NCI-H446 treated with DMSO at 0.1 percent for 48 hours (cell line): Measurements from ENCODE around the gene DDI2.
"Not testable (repeated sequence)": the region's sequence is repeated elsewhere in the genome, so short reads cannot be mapped to it uniquely, and the experiment has no call there.

Source experiments
- DNase-seq: peaks from one replicate; lab custom pipeline; 2025; lab: John Stamatoyannopoulos, UW

DDI2 gene

DNA sequence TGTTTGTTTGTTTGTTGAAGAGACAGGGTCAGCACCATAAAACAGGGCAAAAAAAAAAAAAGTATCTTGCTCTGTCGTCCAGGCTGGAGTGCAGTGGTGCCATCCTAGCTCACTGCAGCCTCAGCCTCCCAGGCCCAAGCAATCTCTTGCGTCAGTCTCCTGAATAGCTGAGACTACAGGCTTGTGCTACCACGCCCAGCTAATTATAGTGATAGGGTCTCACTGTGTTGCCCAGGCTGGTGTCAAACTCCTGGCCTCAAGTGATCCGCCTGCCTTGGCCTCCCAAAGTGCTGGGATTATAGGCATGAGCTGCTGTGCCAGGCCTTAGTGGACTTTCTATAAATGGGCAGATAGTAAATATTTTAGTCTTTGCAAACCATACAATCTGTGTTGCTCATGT, 19.2 kb downstream of the DDI2 start:
- no peak for DNase-seq

DNA sequence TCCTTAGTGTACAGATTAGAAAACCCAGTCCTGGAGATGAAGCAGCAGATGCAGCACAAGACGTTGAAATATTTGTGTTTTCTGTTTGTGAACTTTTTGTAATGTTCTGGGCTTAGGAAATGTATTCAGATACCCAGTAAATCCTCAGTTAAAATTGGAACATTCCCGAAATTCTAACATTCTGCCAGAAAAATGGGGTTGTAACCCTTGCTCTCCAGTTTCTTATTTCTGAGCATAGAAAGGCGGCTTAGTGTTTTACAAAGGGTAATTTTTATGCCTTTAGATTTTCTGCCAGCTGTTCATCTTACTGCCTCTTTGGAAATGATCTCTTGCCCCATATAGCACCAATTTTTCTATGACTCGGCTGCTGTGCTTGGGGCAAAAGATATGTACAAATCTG, 20.6 kb downstream of the DDI2 start:
- no peak for DNase-seq

DNA sequence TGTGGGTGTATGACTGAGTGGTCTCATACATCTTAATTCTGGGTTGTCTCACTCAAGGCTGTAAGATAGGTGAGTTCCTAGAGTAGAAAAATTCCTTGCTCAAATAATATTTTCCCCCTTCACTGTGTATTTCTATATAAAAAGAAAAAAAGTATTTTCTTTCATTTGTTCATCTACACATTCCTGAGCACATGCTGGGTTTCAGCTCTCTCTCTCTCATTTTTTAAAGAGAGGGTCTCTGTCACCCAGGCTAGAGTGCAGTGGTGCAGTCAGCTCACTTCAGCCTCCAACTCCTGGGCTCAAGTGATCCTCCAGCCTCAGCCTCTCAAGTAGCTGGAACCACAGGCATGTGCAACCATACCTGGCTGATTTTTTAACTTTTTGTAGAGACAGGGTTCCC, 22.0 kb downstream of the DDI2 start:
- no peak for DNase-seq

DNA sequence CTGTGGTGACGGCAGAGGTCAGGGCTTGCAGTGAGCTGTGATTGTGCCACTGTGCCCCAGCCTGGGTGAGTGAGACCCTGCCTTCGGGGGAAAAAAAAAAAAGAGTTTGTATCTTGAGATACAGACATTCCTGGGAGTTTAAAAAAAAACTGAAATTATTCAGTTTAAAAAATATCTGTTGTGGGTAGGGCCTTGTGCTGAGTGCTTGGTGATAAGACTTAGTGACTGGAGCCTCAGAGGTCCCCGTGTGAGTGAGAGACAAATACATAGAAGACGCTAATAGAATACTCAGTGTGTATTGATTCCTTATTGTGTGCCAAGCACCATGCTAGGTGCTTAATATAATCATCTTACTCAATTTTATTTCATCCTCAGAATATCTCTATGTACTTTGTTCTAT, 22.7 kb downstream of the DDI2 start:
- DNase-seq, result no peak

DNA sequence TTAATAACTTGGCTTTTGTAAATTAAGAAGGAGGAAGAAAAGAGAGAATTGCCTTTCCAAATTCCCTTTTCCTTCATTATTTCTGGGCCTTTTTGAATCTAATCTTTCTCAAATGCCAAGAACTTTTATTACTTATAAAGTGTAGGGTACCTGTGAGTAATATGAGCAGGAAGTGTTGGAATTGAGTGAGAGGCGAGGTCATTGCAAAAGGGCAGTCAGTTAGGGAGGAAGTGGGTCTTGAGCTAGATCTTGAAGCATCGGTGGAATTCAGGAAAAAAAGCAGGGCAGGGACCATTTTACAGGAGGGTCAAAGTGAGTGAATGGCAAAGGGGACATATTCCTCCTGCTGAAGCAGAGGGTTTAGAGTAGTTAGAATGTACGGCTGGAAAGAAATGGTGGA, 23.4 kb downstream of the DDI2 start:
- DNase-seq, result no peak

DNA sequence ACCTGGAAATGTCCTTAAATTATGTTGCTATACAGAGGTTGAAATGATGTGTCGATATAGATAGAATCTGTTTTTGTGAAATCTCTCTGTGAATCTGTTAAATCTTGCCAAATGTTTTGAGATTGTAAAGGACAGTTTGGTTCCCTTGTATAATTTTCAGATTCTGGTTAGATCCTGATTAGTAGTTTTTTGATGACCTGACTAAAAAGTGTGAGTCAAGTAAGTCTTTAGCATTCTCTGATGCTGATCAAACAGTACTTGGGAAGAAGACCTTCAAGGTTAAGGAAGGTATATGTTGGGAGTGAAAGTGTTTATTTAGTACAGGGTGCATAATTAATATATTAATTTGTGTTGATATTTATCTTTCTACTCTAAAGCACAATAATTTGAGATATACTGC, 32.7 kb downstream of the DDI2 start:
- DNase-seq, result no peak

DNA sequence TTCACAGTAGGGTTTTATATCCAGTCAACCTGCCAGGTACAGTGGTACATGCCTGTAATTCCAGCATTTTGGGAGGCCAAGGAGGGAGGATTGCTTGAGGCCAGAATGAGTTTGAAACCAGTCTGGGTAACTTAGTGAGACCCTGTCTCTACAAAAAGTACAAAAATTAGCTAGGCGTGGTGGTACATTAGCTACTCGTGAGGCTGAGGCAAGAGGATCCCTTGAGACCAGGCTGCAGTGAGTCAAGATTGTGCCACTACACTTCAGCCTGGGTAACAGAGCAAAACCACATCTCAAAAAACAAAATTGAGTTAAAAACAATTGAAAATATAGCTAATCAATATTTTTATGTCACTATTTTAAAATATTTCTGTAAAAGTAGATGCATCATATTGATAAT, 33.2 kb downstream of the DDI2 start:
- no peak for DNase-seq

DNA sequence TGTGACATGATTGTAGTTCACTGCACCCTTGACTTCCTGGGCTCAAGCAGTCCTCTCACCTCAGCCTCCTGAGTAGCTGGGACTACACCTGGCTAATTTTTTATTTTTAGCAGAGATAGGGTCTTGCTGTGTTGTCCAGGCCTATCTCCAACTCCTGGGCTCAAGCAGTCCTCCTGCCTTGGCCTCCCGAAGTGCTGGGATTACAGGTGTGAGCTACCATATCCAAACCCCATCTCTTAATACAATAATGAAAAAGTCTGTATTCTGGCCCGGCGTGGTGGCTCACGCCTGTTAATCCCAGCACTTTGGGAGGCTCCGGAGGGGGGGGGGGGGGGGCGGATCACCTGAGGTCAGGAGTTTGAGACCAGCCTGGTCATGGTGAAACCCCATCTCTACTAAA, 34.9 kb downstream of the DDI2 start:
- DNase-seq, result not testable (repeated sequence)

DNA sequence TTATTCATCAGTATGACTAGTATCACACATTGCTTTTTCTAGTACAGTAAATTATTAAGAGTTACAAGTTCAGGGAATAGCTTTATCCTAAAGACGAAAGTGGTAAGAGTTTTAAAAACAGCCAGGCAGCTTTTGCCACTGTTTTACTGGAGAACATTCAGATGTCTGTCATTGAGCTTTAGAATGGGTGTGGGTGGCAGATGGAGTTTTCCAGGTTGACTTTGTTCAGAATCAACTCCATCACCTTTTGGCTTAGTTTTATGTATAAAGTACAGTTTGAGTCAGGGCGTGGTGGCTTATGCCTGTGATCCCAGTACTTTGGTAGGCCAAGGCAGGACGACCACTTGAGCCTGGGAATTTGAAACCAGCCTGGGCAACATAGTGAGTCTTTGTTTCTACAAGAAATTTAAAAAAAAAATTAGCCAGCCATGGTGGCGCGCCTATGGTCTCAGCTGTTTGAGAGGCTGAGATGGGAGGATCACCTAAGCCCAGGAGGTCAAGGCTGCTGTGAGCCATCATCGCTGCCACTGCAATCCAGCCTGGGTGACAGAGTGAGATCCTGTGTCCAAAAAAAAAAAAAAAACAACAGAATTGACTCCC, 36.9 kb downstream of the DDI2 start:
- no peak for DNase-seq

DNA sequence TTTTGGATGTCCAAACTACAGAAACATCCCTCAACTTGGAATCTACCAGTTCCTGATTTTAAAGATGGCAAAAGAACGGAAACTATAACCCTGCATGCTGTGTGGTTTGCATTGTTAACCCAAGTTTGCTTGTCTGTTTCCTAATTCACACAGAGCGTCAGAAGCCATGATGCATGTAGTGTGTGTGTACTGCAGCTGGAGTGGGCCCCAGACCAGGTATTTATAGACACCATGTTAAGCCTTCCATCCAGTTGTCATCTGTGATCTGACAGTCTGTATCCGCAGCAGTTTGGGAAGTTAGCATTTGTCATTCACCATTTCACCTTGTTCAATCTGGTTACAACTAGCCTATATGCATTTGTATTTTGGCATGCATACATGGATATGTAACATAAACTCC, 39.2 kb downstream of the DDI2 start:
- DNase-seq, result no peak

DNA sequence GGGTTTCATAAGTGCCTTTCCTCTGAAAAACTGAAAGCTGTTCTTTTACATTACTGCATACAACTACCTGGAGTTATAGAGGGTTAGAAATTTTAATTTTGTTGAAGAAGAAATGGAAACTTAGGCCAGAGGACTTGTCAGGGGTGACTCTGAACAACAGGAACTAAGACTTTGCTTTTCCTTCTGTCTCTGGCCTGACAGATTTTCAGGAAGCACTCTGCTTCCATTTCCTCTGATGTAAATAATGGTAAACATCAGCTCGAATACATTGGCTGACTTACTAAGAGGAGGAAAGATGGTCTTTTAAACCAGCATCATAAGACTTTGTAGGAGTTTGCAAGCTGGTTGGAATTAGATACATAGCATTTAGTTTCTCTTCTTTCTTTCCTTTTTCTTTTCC, 39.8 kb downstream of the DDI2 start:
- no peak for DNase-seq

DNA sequence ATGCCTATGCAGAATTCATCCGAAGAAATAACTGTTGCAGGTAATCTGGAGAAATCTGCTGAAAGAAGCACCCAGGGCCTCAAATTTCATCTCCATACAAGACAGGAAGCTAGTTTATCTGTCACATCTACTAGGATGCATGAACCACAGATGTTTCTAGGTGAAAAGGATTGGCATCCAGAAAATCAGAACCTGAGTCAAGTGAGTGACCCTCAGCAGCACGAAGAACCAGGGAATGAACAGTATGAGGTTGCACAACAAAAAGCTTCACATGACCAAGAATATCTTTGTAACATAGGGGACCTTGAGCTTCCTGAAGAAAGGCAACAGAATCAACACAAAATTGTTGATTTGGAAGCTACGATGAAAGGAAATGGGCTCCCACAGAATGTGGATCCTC, 42.9 kb downstream of the DDI2 start:
- DNase-seq, result no peak

DNA sequence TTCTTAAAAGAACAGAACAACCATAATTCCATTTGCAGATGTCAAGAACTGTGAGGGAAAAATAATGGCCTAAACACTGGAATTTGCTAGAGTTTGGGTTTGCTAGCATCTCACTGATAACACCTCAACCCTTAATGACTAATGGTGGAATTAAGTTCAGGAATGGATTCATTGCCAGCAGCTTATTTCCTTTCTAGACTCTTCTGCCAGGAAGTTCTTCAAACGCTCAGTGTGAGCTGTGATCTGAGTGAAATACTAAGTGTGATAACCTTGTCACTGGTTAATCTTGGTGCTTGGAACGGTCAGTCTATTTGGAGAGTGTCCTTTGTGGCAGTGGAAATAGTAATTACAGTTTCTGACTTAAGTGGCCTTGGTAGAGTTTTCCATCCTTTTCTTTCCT, 45.2 kb downstream of the DDI2 start:
- no peak for DNase-seq

DNA sequence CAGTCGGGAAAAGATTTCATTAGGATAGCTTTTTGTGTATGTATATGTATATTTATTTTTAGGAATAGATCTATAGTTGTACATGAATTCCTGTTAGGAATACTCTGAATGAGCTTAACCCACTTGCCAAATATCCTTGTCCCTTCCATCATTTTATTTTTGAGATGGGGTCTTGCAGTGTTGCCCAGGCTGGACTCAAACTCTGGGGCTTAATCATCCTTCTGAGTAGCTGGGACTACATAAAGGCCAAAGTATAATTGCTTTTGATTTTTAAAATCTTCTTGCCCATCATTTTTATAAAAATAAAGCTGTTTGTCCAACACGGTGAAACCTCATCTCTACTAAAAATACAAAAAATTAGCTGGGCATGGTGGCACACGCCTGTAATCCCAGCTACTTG, 46.7 kb downstream of the DDI2 start:
- DNase-seq, result no peak

DNA sequence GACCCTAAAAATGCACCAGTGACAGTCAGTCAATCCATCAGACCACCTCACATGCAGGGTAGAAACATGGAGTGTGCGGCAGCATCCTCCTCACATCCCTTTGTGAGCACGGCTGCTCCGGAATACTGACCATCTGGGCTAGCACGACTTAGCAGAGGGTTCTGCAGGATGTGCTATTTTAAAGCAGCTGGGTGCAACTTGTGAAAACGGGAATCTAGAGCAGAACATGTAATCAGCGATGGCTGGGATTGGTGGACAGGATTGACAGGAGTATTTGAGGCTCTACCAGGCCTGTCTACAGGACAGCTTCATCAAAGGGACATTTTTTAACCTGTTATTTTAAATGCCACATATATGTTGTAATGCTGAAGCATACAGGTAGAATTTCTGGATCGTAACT, 50.1 kb downstream of the DDI2 start:
- no peak for DNase-seq

DNA sequence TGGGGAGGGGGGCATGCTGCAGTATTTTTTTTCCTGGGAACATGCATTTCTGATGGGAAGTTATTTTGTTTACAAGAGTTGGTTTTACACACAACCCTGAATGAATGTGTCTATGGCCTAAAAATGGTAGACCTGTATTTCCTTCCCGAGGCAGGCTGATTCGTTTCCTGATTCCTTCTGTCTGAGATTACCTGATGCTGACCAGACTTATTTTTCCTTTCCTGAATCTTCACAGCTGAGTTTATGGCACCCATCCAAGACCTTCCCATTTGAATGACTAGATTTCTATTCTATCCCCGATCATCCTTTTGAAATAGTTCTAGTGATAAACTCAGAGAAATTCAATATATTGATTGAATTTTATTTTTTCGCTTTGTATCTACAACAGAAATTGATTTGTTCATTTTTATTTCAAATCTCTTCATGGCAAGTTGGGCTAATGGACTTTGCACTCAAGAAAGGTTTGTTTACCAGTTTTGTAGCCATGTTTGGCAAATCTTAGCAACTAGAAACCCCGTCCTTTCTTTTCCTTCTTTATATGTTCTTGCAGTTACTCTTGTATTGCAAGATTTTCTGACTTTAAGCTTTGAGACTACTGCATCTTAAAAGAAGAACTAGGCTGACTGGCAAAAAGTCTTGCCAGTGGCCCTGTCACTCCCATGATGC, 51.0 kb downstream of the DDI2 start:
- no peak for DNase-seq

DNA sequence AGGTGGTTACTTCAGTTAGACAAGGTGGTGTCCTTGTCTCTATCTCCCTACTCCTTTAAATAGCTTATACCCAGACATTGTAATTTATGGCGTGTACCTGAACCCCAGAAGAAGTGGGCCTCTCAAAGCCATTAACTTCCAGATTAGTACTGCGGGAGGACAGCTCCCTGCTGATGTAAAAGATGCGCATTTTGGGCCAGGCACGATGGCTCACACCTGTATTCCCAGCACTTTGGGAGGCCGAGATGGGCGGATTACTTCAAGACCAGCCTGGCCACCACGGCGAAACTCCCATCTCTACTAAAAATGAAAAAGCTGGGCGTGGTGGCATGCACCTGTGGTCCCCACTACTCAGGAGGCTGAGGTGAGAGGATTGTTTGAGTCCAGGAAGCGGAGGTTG, 51.8 kb downstream of the DDI2 start:
- no peak for DNase-seq

DNA sequence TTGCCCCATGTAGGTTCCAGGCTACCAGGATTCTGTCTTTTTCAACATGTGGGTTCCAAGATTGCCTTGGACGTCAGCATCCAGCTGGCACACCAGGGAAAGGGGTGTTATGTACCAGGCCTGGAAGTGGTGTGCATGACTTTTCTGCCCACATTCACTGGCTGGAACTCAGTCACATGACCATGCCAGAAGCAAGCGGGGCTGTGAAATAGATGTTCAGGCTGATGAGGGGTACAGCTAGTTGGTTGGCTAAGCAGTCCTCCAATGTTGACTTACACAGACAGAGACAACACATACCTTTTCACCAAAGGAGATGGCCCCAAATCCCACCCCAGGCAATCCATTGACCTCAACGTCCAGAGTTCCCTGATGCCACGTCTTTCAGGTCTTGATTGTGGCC, 52.6 kb downstream of the DDI2 start:
- DNase-seq, result no peak

DNA sequence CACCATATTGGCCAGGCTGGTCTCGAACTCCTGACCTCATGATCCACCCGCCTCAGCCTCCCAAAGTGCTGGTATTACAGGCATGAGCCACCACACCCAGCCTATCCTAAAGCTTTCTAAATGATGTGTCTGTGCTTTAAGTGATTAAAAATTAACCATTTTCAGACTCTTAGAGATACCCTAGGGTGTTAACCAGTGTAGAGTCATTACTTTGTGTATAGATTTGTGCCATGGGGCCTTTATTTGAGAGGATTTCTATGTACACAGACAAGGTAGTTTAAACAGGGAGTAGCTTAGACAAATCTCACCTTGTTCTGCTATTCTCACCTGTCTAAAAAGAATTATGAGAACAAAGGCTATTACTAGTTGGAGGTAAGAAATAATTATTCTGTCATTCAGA, 54.2 kb downstream of the DDI2 start:
- DNase-seq, result no peak

DNA sequence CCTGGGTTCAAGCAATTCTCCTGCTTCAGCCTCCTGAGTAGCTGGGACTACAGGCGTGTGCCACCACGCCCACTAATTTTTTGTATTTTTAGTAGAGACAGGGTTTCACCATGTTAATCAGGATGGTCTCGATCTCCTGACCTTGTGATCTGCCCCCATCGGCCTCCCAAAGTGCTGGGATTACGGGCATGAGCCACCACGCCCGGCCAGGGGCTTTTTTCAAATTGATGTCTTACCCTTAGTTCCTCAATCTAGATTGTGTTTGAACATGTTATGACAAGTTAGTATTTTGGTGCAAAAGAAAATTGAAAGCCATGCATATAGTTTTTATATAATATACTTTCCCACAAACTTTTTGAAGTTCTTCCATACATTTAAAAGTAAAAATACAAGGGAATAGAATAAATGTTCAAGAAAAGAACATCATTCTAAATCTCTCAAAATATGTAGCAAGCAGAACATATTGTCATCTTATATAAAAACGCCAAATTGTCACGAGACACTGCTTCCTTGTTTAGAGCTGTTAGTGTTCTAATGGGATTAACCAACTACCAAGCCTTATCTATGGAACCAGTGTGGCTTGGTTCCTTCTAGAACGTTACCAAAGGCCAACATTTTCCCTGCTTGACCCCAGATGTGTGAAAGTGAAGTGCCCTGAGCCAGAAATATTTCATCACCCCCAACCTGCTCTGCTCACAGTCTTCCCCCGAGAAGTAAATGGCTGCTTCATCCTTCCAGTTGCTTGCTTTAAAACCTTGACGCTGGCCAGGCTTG, 57.3 kb downstream of the DDI2 start:
- no peak for DNase-seq

DNA sequence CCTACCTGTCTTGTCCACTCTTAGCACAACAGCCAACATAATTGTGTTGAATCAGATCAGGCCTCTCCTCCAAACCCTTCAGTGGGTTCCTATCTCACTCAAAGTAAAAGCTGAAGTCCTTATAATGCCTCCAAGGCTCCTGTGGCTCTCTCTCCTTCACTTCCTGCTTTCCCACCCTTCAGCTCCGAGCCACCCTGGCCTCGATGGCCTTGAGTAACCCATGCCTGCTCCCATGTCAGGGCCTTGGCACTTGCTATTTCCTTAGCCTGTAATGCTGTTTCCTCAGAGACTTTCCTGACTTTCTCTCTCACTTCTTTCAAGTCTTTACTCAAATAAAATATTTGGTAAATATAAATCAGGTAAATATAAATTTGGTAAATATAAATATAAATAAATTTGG, 58.8 kb downstream of the DDI2 start:
- no peak for DNase-seq

DNA sequence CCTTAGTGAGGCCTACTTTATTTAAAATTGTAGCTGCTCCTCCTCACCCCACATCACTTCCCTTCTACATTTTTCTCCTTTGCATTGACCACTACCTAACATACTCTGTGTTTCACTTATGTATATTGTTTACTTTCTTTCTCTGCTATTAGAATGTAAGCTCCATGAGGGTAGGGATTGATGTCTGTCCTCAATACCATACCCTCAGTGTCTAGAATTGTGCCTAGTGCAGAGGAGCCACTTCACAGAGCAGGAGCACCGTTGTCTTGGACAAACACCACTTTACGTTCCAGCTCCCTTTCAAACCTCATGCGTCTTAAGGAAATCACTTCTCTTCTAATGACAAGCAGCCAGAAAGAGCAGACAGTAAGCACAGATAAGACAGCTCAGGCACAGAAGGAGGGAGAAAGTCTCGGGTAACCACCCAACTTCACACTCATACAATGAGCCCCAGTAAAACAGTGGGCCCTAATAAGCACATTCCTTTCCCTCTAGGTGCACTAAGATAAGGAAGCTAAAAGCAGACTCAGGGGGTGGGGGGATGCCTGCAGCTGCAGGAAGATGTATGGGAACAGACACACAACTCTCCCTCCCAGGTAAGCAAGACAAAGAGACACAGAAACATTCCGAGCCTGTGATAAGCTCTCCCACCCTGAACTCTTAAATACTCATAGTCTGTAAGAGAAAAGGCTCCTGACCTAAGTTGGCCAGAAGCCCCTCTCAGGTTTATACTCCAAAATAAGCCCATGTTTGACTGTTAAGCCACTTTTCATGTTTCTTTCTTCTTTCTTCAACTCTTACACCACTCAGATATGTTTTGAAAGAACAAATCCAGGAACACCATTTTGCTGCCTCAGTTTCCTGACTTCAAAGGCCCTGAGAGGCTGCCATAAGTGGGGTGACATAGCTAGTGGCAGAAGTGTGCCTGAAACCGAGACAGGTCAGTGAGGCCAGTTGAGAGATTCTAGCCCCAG, 59.7 kb downstream of the DDI2 start:
- no peak for DNase-seq
